ENCODE results near the gene PDGFRB. TPM values are rescaled to one million over a fixed set of nuclear protein-coding genes. Genes with fewer than 3 reads are reported as not detected.

PDGFRB gene
- total and polyA plus RNA-seq, 9 of the 15 experiments (the other 6 are each of a cell fraction or from before 2014, with no cell fraction given) = 0.01 to 1.5 (median 0.09) TPM; not detected in 3

DNA sequence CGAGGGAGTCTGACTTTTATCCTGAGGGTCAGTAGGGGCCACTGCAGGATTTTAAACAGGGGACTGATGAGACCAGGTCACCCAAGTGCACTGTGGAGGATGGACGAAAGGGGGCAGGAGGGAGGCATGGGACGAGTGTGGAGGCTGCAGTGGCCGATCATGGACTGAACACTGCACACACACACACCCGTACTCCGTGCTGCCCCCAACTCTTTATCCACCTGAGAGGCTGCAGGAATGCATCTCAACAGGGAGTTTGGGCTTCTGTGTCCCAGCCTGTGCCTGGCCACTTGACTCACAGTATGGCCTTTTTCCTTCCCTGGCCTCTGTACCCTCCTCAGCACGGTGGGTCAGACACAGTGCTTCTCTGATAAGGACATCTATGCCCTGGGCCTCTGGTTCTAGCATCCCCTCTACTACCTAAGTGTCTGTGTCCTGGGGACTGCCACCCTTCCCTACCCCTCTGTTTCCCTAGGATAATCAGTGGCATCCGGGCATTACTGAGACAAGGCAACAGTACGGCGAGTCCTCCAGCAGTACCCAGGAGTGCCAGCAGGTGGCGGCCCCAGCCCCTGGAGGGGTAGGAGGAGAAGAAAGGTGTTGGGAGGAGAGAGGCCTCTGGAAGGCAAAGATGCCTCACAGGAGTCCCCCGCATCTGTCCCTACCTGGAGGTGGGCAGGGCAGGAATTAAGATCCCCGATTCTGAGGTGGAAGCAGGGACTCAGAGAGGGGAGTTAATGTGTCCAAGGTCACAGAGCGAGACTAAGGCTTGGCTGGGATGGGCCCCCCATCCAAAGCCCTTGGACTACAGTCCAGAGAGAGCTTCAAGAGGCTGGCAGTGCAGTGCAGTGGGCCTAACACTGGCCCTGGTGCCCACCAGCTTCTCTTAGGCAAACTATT is 5.8 kb upstream of the PDGFRB start:
- H3K9me1 ChIP-seq (ENCODE audit: control insufficient read depth, insufficient read depth, low read length) = no peaks in the 10 kb centered on the region
- peaks cover 19 to 22% of the 10 kb centered on the region in 2 experiments; a peak in 4 of 5 replicates for H3K4me1 ChIP-seq (replicated peaks in 1 of 2; ENCODE audit: control insufficient read depth in 2 of 2, insufficient read depth in 2 of 2, low read length in 2 of 2)
- FAIRE-seq = peak; percentile 78
- peak overlapping the region; percentile 22; the same call in 1 of the 2 replicates for H3K4me3 ChIP-seq
- BruUV-seq (replicated peaks) = no TSS peak
- peak overlapping the region; percentile 37 to 65; a peak in 2 of 4 replicates for H3K9ac ChIP-seq (ENCODE audit: insufficient read depth in 1 of 2, low read depth in 2 of 2, low read length in 2 of 2)
- no peaks in the 10 kb centered on the region for H3K9me3 ChIP-seq (replicated peaks; ENCODE audit: control insufficient read depth, insufficient read depth, low read depth, low read length)
- H3K27me3 ChIP-seq (ENCODE audit: control insufficient read depth in 2 of 2, insufficient read depth in 2 of 2, low read length in 2 of 2) = peaks cover 0 to 8% of the 10 kb centered on the region in 2 experiments; a peak in 1 of 5 replicates
- H3K4me2 ChIP-seq (ENCODE audit: insufficient read depth, low read length) = peak overlapping the region; percentile 94
- peak overlapping the region; percentile 97 for H2AFZ ChIP-seq (ENCODE audit: low read depth, low read length)
- WGBS (ENCODE audit: insufficient coverage, low coverage, missing lambda C conversion rate) = 9% methylated on average over 14 of the region's 14 CpGs
- ChIA-PET POLR2A (interaction anchor here (0.5 to 0.6 kb wide), 2 partner anchors 11 to 105 kb away, joined by 3 read pairs; no protein-coding TSS in a partner anchor), CTCF (ENCODE audit: low intra/inter-chr PET ratio) (interaction anchor here (0.6 to 3.4 kb wide), 9 partner anchors 13 to 324 kb away, joined by 3 to 25 read pairs (median 5); no protein-coding TSS in a partner anchor)
- no peak overlapping the region; the same call in 2 of the 3 replicates for H3K27ac ChIP-seq (ENCODE audit: extremely low read depth, low read depth, low read length)
- in situ Hi-C loops (cut with MboI) = no loop called here
- intact Hi-C loops (cut with micrococcal nuclease) = loop anchor here (1.0 to 2.0 kb wide), 6 partner anchors 14 to 275 kb away; no protein-coding TSS in a partner anchor
- ATAC-seq = peak; percentile 96
- no peaks in the 10 kb centered on the region; the same call in 1 of the 2 replicates for H4K20me1 ChIP-seq (replicated peaks; ENCODE audit: control insufficient read depth, insufficient read depth, low read length)
- DNase-seq (ENCODE audit: extremely low read depth in 1 of 4, low spot score in 3 of 4) = peak; percentile 86 to 87 (median 86)
- H3K36me3 ChIP-seq (ENCODE audit: control insufficient read depth, insufficient read depth, low read length) = no peaks in the 10 kb centered on the region
- no peaks in the 10 kb centered on the region for H3K79me2 ChIP-seq (ENCODE audit: control insufficient read depth, insufficient read depth, low read length)
- no peak for TF ChIP-seq ZNF778 (CRISPR knock-in tag; IDR thresholded peaks at IDR 0.05)
- no peak for TF ChIP-seq ZNF174 (CRISPR knock-in tag; IDR thresholded peaks at IDR 0.05)
- TF ChIP-seq, protein P1, sequence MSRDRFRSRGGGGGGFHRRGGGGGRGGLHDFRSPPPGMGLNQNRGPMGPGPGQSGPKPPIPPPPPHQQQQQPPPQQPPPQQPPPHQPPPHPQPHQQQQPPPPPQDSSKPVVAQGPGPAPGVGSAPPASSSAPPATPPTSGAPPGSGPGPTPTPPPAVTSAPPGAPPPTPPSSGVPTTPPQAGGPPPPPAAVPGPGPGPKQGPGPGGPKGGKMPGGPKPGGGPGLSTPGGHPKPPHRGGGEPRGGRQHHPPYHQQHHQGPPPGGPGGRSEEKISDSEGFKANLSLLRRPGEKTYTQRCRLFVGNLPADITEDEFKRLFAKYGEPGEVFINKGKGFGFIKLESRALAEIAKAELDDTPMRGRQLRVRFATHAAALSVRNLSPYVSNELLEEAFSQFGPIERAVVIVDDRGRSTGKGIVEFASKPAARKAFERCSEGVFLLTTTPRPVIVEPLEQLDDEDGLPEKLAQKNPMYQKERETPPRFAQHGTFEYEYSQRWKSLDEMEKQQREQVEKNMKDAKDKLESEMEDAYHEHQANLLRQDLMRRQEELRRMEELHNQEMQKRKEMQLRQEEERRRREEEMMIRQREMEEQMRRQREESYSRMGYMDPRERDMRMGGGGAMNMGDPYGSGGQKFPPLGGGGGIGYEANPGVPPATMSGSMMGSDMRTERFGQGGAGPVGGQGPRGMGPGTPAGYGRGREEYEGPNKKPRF (IDR thresholded peaks at IDR 0.05; ENCODE audit: low read depth, low read length) = no peak
- no peak for TF ChIP-seq HOMEZ (CRISPR knock-in tag; IDR thresholded peaks at IDR 0.05)
- no peak for TF ChIP-seq NFRKB (IDR thresholded peaks at IDR 0.05; ENCODE audit: low read depth)
- TF ChIP-seq, protein P2, sequence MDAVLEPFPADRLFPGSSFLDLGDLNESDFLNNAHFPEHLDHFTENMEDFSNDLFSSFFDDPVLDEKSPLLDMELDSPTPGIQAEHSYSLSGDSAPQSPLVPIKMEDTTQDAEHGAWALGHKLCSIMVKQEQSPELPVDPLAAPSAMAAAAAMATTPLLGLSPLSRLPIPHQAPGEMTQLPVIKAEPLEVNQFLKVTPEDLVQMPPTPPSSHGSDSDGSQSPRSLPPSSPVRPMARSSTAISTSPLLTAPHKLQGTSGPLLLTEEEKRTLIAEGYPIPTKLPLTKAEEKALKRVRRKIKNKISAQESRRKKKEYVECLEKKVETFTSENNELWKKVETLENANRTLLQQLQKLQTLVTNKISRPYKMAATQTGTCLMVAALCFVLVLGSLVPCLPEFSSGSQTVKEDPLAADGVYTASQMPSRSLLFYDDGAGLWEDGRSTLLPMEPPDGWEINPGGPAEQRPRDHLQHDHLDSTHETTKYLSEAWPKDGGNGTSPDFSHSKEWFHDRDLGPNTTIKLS (IDR thresholded peaks at IDR 0.05; ENCODE audit: borderline replicate concordance, low read depth) = 0 out of 2 replicates have a peak, but pooled peaks have one; percentile 27
- 0 out of 4 replicates have a peak, but pooled peaks have one; percentile 13 to 14 for TF ChIP-seq NRF1 (conservative IDR thresholded peaks at IDR 0.05 in 1 of 2, IDR thresholded peaks at IDR 0.05 in 1 of 2)
- TF ChIP-seq ZNF512 (tag; IDR thresholded peaks at IDR 0.05) = no peak
- TF ChIP-seq ZNF766 (CRISPR knock-in tag; conservative IDR thresholded peaks at IDR 0.05) = no peak
- peak; percentile 30; the same call in 1 of the 2 replicates for TF ChIP-seq JUND (IDR thresholded peaks at IDR 0.05; ENCODE audit: borderline replicate concordance, low read depth, low read length)
- TF ChIP-seq JUND (tag; IDR thresholded peaks at IDR 0.05; ENCODE audit: borderline replicate concordance, low read depth, low read length) = no peak; the same call in 1 of the 3 replicates
- no peak for TF ChIP-seq KAT7 (CRISPR knock-in tag; IDR thresholded peaks at IDR 0.05; ENCODE audit: borderline replicate concordance)
- no peak for TF ChIP-seq FOS (IDR thresholded peaks at IDR 0.05; ENCODE audit: extremely low read depth, insufficient read length)
